Upper lobe of left lung (tissue), 4 donors: Measurements from ENCODE around the gene PKLR.
A peak's percentile ranks its signal among the peaks of the same experiment; 100 is the strongest.

ENCODE experiments used
- CTCF ChIP-seq, 6 experiments: fragments of 450-650 bp in 4 of 6; fragments of 200-600 bp in 2 of 6; sonication (generic) in 2 of 6; IDR thresholded peaks; one replicate each; pipeline ENCODE4 v1.5.1; 2016 to 2019; ENCODE audit warnings: antibody characterized with exemption in 6 of 6
- POLR2A ChIP-seq, 4 donors: fragments of 450-650 bp; IDR thresholded peaks; one replicate each; pipeline ENCODE4 v1.5.1; 2016 to 2017; ENCODE audit warnings: antibody characterized with exemption in 4 of 4, mild to moderate bottlenecking in 2 of 4

GRCh38 chr1:155241841-155242264, 59.4 kb downstream of the PKLR start:
- TF ChIP-seq CTCF (IDR thresholded peaks at IDR 0.05): peak in 2 of 6 experiments; percentile 4 to 15
- TF ChIP-seq POLR2A (IDR thresholded peaks at IDR 0.05): no peak
